HG02852 (cell line): ENCODE measurements around the gene UBE2O.

Experiments
- ATAC-seq: cut with Tn5 transposase; IDR thresholded peaks from one replicate; pipeline ENCODE4 v1.9.1; 2021; ENCODE audit warnings: mild to moderate bottlenecking, moderate library complexity; ENCODE audit not compliant: unreplicated experiment

The UBE2O gene

DNA sequence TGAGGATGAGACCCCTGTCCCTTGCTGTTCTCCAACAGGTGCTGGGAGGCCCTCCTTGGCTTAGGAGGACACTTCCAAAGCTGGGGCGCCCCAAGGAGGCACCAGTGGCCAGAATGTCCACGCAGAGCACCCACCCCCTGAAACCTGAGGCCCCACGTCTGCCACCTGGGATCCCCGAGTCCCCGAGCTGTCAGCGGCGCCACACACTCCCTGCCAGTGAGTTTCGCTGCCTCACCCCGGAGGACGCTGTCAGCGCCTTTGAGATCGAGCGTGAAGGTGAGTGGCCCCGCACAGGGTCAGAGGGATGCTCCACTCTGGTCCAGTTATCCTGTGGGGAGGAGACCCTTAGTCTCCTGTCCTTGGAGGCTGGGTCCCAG lies 15.7 kb upstream of the UBE2O start:
- no peak for ATAC-seq

DNA sequence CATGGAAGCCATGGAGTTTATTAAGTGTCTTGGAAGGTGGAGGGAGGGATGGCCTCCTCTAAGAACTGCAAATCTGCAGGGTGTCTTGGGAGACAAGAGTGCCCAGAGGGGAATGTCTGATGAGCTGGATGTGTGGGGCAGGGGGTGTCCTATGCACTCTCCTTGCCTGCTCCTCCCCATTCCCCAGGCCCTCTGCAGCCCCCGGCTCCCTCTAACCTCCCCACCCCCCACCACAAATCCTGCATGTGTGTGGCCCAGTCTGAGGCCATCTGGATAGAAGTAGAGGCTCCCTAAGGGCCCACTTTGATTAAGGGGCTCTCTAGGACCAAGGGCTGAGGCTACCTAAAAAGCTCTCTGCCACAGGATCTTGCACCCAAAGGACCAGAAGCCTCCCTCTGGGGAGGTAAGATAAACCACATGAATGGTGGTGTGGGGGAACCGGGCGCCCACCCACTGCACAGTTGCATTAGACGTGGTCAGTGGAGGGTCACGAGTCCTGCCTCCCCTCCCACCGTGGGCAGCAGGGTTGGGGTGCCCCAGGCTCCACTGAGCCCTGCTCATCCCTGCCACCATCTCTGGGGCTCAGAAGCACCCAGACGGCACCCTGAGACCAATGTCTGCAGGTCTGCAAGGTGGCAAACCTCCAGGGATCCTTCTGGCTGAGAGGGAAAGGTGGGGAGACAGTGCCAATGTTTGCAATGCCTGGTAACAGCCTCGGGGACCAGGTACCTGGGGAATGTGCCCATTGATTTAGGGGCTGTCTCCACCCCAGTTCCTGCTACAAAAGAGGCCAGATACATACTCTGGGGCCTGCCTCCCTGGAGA lies 15.1 kb upstream of the UBE2O start:
- ATAC-seq, result no peak

DNA sequence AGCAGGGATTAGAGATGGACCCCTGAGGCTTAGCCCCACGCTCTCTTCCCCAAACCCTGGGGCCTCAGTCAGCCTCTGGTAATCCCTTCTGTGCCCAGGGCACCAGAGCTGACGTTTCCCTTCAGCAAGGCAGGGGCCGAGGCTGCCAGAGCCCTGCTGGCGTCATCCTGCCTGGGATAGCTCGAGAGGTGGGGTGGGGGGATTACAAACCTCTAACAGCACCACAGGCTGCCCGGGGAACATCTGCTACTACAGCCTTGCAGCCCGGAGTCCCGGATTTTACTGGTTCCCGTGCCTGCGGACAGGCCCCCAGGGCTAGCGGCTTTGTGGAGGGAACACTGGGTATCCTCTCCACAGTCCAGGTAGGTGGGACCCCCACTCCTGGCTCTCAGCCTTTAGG lies 14.4 kb upstream of the UBE2O start, which contains the start of gene AANAT:
Gene AANAT (plus strand): TSS at position 238 of the 400 bp plus-strand sequence. CDS start 1,144 bp downstream, outside the sequence.
- no peak for ATAC-seq

DNA sequence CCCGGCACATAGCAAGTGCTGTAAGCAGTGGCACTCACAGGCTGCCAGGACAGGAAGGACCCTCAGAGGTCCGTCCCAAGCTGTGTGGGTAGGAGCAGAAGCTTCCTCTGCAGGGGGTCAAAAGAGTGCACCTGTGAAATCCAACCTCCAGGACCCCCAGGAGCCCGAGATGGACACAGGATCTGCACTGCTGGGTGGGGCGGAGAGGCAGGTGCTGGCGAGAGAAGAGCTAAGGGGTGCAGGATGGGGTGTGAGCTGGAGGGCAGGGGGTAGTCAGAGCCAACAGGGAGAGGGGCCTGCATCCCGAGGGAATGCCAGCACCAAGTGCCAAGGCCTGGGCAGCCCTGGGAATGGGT lies 13.8 kb upstream of the UBE2O start:
- ATAC-seq, result no peak

DNA sequence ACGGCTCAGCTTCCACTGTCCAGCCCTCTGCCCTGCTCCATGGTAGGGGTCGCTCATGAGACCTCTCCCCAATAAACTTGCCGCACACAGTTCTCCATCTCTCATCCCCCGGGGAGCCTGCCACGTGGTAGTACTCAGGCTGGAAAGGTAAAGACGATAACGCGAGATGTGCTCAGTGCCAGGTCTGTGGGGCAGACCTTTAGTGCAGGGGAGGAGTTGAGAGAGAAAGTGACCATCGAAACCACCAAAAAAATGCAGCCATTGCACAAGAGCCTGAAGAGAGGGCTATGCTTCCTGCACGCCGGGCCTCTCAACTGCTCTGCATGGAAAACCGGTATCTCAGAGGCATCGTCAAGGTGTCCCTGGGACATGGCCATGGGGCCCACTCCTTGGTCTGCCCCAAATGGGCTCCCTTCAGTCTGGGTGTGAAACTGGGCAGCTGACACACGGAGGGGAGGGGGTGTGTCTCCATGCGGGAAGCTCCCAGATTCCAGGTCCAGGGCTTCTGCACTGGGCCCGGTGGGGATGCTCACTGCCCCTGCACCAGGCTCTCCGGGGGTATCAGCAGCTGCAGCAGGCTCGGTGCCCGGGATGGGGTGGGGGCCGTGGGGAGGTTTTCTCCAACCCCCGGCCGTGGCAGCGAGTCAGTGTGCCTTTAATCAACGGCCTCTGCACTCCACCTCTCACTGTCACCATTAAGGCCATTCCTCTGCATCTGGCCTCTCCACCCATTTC lies 9.8 kb upstream of the UBE2O start:
- no peak for ATAC-seq

DNA sequence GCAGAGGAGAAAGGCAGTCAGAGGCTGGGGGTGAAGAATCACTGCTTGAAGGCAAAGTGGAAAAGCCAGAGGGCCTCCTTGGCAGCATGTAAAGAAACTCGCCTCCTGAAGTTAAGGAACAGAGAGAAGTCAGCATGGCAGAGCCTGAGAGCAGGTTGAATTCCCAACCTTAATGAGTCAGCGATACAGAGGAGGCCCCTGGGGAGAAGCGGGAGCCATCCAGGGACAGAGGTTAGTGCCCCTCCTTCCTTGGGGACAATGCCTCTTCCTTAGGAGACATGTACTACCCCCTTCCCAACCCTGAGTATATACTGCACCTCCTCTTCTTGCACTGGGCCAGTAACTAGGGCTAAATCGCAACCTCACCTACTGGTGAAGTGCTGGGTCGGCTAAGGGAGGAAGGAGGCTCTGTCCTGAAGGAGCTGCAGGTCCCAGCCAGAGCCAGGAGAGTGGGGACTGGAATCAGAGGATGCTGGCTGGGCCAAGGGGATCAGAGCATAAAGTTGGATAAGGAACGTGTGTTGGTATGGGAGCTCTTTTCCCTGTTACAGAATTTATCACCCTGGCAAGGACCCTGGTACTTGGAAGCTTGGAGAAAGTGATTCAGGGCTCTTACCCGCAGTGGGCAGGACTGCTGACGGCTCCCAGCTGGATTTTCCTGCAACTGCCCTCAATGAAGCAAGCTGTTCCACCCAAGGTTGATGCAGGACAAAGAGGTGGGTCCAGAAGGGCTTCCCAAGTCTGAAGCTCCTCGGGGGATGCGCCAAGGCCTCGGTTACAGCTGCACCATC lies 9.0 kb upstream of the UBE2O start:
- no peak for ATAC-seq

DNA sequence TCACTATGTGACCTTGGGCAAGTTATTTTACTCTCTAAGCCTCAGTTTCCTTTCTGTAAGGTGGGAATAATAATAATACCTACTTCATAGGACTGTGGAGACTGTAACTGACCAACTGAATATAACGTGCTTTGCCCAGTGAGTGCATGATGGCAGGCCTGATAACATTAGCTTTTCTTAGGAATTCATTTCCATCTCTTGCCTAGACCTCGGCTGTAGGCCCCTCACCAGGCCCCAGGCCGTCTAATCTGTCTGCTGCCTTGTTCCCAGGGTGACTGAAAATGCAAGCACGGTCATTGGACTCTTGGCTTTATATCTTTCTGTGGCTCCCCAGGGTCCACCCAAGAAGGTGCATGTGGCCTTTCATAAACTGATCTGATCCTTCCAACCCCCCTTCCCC lies 6.7 kb upstream of the UBE2O start:
- ATAC-seq, result no peak

DNA sequence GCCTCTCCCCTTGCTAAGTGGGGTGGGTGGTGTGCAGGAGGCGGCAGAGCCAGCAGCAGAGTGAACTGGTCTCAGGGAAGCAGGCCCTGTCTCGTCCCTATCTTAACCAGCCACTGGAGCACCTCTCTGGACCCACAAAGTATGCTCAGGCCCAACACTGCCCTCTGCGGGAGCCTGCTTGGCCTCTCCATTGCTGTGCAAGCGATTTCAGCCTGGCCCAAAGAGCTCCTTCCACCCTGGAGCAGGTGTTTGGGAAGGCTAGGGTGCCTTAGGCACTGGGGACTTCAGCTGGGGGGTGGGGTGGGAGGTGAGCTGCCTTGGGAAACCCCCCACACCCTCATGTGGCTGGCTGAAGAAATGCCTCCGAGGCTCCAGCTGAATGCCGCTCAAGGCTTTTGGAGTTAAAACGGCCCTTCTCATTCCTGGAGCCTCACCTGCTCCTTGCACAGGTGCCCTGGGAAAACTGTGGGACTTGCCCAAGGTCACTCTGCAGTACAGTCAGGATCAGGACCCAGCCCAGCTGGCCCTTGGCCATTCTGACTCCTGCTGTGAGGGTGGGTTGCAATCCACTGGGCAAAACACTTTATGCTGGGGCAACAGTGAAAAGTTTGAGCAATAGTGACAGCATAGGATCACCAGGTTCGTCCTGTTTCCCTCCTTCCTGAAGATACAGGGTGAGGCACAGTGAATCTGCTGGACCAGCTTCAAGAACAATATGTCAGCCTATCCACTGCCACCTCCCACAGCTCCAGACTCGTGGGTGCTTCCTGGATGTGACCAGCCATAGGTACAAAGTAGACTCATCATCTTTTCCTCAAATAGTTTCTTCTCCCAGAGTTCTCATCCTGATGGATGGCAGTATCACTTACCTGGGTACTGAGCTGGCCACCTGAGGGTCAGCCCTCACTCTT lies 5.9 kb upstream of the UBE2O start:
- ATAC-seq, result no peak

DNA sequence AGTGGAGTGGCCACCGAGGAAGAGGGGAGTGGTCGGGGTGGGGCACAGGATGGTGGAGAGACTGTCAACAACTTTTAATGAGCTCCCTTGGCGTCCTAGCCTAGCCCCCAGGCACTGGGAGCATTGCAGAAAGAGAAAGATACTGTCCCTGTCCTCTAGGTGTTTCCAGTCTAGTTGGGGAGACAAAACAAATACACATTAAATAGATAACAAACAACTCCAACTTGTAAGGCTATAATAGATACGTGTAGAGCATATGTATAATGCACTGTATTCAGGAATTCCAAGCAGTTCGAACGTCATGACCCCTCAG lies 435 bp upstream of the UBE2O start:
- no peak for ATAC-seq

DNA sequence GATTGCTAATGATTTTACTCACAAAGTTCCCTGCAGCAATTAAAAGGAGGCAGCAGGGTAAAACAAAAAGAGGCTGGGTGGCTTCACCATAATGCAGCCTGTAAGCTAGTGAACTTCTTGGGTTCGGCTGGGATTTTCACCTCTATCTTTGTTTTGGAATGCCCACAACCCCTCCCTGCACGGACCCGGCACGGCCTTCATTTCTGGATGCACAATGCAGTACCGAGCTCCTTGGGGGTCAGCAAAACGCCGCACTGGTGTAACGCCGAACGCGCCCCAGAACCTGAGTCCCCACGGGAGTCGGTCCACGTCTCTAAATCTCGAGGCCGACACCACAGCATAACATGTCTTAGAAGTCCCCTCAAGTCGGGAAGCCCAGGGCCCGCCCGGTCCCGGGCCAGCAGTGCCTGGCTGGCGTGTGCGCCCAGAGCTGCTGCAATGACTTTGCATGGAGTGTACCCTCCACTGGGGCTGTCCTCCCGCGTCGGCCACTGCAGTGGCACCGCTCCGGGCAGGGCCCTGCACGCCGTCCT lies 759 bp downstream of the UBE2O start:
- peak; percentile 12 for ATAC-seq

DNA sequence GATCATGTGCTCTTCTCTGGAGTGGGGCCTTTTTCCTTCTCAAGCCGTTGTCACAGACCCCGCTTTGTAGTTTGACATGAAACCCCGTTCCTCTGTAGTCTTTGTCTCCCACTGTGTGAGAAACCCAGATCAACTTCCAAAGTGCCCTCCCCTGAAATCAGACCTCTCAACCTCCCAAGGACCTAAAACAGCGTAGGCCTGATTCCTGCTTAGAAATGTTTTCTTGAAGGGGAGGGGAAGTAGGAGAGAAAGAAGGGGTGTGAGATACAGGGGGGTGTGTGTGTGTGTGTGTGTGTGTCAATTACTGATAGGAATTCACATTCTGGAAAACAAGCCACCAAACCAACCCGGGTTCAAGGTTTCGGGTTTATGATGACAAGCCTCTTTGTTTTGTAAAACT lies 1.4 kb downstream of the UBE2O start:
- ATAC-seq, result no peak

DNA sequence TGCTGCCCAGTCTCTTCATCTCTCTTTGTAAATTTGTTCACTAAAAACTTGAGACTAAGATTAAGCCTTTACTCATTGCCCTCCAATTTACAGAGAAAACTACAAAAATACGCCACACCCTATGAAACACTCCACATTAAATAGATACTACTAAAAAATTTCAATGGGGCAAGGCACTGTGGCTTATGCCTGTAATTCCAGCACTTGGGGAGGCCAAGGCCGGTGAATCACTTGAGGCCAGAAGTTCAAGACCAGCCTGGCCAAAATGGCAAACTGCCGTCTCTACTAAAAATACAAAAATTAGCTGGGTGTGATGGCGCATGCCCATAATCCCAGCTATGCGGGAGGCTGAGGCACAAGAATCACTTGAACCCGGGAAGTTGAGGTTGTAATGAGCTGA lies 3.8 kb downstream of the UBE2O start:
- no peak for ATAC-seq

DNA sequence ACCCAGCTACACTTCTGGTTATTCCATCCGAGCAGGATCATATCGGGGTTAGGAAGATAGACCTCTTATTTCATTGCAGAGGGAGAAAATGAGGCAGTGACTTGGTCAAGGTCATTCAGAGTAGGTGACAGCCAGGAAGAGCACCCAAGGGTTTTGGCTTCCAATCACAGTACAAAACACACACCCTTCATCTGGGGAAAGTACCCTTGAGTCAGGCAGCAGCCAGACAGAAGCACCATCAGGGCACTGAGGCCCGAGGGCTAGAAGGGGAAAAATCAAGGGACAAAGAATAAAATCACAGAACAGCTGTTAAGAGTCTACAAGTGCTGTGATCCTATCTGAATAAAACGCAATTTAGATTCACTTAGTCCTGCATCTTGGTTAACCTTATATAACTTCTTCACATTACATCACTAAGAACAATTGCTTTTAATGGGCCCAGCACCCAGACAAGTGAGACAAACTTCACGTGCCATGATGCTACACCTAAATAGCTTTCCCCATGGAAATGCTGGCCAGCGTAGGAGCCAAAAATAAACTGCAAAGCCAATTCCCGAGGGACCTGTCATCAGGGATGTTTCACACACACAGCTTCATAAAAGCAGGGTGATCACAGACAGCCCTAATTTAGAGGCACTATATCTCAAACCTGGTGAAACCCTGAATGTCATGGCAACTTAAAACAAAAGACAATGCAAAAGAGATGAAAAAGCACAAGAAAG lies 4.9 kb downstream of the UBE2O start:
- ATAC-seq, result no peak

DNA sequence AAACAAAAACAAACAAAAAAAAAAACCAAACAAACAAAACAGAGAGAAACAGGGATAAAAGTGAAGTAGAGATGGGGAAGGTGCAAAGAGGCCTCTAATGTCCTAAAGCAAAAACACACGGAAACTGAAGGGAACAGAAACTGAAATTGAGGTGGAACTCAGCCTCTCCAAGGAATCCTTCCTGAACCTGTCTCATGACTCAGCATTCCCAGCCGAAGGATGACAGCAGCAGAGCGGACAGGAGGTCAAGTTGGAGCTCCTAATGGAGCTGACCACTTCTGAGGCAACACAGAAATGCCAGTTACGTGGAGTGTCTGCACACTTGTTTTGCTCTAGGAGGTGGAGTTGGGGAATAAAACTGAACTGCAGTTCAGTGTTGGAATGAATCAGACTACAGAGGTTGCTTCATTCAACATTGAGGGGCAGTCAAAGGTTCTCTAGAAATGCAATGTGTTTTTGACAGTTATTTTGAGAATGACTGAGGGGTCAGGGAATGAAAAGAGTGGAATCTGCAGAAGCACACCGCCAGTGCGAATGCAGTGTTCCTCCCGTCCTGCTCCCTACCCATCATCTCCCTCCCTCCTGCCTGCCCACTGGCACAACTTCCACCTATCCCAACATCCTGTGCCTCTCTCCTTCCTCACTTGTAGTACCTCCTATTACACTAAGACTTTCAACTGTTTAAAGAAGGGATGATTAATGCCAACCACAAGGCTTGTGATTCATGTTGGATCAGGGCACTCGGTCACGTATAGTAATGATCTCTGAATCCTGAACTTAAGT lies 6.3 kb downstream of the UBE2O start:
- no peak for ATAC-seq

DNA sequence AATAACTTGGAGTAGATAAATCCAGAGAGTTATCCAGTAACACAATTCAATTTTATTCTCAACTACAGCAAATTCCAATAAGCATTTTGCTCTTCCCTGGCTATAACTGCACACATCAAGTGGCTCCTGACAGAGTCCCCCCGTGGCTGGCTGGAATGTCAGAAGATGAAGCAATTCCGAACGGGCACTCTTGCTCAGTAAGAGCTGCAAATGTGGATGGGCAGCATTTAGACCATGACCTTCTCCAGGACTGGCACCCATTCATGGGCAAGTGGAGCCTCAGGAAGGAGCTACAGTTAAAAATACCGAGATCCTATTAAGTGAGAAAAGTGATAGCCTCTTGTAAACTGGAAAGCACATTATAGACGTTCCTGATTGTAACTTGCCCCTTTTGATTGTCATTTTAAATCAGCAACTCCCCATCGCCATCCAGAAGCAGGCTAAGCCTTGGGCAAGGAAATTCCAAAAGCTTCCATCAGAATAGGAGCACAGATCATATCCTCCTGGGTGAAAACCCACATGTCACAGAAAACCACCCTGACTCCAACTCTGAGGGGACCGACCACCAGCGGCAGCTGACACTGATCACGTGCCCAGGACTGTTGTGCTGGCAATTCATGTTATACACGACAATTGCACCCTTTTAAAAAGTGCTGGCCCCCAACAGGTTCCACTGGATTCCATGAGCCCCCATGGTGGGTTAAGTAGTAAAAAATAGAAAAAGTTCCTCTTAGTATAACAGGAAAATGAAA lies 7.1 kb downstream of the UBE2O start:
- no peak for ATAC-seq

DNA sequence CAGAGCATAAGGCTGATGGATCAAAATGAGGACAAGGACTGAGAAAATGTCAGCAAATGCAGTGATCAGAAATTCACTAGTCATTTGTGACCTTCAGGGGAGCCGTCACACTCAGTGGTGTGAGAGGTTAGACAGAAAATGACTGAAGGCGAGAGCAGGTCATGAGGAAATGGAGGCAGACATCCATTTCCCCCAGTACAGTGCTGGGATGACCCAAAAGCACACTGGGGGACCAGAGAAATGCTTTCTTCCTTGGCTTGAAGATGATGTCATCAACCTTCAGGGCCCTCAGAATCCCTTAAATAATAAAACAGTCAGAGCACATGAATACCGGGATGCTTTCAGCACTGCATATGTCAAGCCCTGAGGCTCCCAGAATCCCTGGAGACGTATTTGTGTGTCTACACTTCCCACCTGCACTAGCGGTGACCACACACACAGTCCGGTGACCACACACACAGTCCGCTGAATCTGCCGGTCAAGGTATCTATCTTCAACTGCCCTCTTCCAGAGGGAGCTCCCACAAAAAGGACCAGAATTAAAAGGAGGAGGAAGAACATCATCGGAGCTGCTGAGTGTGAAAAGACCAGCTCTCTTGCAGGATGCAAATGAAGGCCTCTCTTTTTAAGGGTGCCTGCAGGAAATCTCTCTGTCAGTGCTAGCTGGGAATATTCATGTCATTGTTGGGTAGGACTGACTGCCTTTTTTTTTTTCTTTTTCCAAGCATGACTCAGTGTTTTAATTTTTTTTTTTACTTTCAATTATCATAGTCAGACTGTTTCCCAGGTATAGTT lies 8.2 kb downstream of the UBE2O start:
- no peak for ATAC-seq
